Rectal smooth muscle tissue (tissue), 1 donor: ENCODE results near the gene NRP1.

Source experiments
- H3K27ac ChIP-seq: one replicate; pipeline ENCODE4 v1.7.0; 2013; ENCODE audit warnings: low read depth, low read length, inconsistent platforms
- H3K27me3 ChIP-seq: one replicate; pipeline ENCODE4 v1.7.0; 2013; ENCODE audit warnings: low read length; ENCODE audit not compliant: control insufficient read depth, insufficient read depth
- H3K36me3 ChIP-seq: one replicate; pipeline ENCODE4 v1.7.0; 2013; ENCODE audit warnings: low read length; ENCODE audit not compliant: control insufficient read depth, insufficient read depth
- H3K4me1 ChIP-seq: one replicate; pipeline ENCODE4 v1.7.0; 2013; ENCODE audit warnings: low read length; ENCODE audit not compliant: control insufficient read depth, insufficient read depth
- H3K4me3 ChIP-seq: one replicate; pipeline ENCODE4 v1.7.0; 2013; ENCODE audit warnings: low read length
- H3K9ac ChIP-seq: one replicate; pipeline ENCODE4 v1.7.0; 2013; ENCODE audit warnings: low read length

Gene NRP1

GRCh38 chr10:33330543-33331378 is 3.7 kb downstream of the NRP1 start:
- Histone ChIP-seq H3K4me3 (peak overlapping the region; percentile 83), H3K36me3 (peaks cover 3% of the 10 kb centered on the region), H3K4me1 (peaks cover 13% of the 10 kb centered on the region), H3K27ac (no peak overlapping the region), H3K9ac (no peak overlapping the region), H3K27me3 (no peaks in the 10 kb centered on the region)

DNA sequence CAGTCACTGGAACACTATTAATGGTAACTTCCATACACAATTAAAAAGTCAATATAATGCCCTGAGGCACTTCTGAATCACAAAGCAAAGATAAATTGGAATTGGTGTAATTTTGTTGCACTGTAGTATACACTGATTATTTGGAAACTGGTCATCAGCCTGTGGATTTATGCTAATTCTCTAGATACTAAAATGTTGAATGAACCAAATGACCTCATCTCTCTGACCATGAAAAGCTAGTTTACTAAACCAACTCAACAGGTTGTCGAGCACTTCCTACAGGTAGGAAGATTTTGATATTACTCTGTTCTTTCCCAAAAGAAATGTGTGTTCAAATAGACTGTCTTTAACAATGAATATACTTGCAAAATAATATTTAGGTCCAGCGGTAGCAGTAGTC is 5.3 kb downstream of the NRP1 start:
- no peak overlapping the region for H3K4me3 ChIP-seq
- no peak overlapping the region for H3K27ac ChIP-seq
- peaks cover 3% of the 10 kb centered on the region for H3K36me3 ChIP-seq
- no peak overlapping the region for H3K9ac ChIP-seq
- H3K27me3 ChIP-seq, result no peaks in the 10 kb centered on the region
- H3K4me1 ChIP-seq, result peaks cover 15% of the 10 kb centered on the region

GRCh38 chr10:33328253-33328652 is 6.2 kb downstream of the NRP1 start:
- H3K36me3 ChIP-seq, result peaks cover 3% of the 10 kb centered on the region
- no peak overlapping the region for H3K27ac ChIP-seq
- H3K4me3 ChIP-seq, result no peak overlapping the region
- no peak overlapping the region for H3K9ac ChIP-seq
- peaks cover 15% of the 10 kb centered on the region for H3K4me1 ChIP-seq
- H3K27me3 ChIP-seq, result no peaks in the 10 kb centered on the region

DNA sequence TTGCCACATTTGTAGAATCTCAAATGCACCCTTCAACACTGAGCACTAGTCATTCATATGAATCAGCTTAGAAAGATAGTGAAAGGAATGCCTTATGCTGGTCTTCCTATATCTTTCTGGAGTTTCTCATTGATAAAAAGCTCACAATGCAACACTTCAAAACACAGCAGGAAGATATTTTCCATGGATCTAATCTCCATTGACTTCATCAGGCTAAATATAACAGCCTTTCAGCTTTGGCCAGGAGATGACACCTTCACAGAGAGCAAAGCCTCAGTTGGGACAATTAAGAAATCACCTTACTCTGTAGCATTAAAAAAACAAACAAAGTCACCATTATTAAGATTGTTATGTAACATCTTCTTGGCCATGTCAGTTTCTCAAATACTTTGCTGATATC is 6.7 kb downstream of the NRP1 start:
- peaks cover 3% of the 10 kb centered on the region for H3K36me3 ChIP-seq
- H3K27ac ChIP-seq, result no peak overlapping the region
- no peak overlapping the region for H3K9ac ChIP-seq
- peaks cover 15% of the 10 kb centered on the region for H3K4me1 ChIP-seq
- no peak overlapping the region for H3K4me3 ChIP-seq
- no peaks in the 10 kb centered on the region for H3K27me3 ChIP-seq

DNA sequence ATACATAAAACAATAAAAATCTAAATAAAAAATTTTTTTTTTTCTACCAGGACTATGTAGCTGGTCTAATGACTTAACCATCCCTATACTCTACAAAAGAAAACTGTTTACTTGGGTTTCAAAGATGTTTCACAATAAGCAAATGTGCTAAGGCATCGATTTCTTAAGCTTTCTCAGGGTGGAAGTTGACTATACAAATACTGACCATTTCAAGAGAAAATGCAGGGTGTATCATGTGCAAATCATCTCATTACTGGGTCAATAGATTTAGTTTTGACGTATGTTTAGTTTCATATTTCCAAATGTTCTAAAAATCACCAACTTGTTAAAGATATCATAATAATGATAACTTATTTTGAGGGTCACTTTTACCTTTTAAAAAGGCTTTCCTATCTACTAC is 7.5 kb downstream of the NRP1 start:
- Histone ChIP-seq H3K36me3 (peaks cover 3% of the 10 kb centered on the region), H3K27ac (no peak overlapping the region), H3K4me3 (no peak overlapping the region), H3K4me1 (peaks cover 15% of the 10 kb centered on the region), H3K27me3 (no peaks in the 10 kb centered on the region), H3K9ac (no peak overlapping the region)

DNA sequence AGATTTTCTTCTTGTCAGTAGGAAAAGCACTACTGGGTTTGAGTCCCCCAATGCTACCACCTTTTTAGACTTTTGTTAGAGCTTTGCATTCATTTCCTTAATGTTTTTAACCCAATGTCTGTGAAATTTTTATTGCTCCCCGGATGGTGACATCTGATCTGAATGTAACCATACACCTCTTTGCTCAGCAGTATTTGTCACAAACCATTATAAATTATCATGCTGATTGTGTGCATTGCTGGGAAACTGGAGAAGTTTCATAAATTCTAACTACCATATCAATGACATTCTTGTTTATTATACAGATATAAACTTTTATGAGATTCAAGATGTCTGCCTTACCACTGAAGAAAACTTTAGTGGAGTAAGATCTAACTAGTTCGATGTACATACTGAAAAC is 8.5 kb downstream of the NRP1 start:
- Histone ChIP-seq H3K36me3 (peaks cover 3% of the 10 kb centered on the region), H3K27ac (no peak overlapping the region), H3K4me3 (no peak overlapping the region), H3K27me3 (no peaks in the 10 kb centered on the region), H3K4me1 (peaks cover 11% of the 10 kb centered on the region), H3K9ac (no peak overlapping the region)

GRCh38 chr10:33323721-33324120 is 10.7 kb downstream of the NRP1 start:
- Histone ChIP-seq H3K27me3 (no peaks in the 10 kb centered on the region), H3K36me3 (peaks cover 3% of the 10 kb centered on the region), H3K4me1 (peaks cover 11% of the 10 kb centered on the region), H3K9ac (no peak overlapping the region), H3K4me3 (no peak overlapping the region), H3K27ac (no peak overlapping the region)

GRCh38 chr10:33321516-33321915 is 13.0 kb downstream of the NRP1 start:
- Histone ChIP-seq H3K9ac (no peak overlapping the region), H3K27me3 (no peaks in the 10 kb centered on the region), H3K4me3 (no peak overlapping the region), H3K4me1 (peaks cover 10% of the 10 kb centered on the region), H3K27ac (no peak overlapping the region), H3K36me3 (peaks cover 2% of the 10 kb centered on the region)

DNA sequence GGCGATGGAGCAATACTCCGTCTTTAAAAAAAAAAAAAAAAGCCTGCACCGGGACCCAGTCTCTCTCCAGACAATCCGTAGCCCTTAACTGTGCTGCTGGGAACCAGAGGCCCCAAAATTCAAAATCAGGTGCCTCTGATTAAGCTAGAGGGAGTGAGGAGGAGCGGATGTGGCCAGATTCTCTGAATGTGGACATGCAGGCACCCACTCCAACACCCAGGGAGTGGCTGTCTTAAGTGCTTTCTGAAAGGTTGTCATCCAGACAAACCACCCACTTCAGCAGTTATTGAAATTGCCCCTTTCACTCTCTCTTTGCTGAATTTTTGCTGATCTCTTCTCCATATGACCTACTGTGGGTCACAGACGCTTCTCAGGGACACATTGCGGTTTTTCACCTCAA is 14.2 kb downstream of the NRP1 start:
- peaks cover 2% of the 10 kb centered on the region for H3K36me3 ChIP-seq

GRCh38 chr10:33315891-33316290 is 18.6 kb downstream of the NRP1 start:
- no peaks in the 10 kb centered on the region for H3K27me3 ChIP-seq
- peaks cover 9% of the 10 kb centered on the region for H3K4me1 ChIP-seq
- no peak overlapping the region for H3K9ac ChIP-seq
- H3K36me3 ChIP-seq, result peaks cover 2% of the 10 kb centered on the region
- H3K4me3 ChIP-seq, result no peak overlapping the region
- no peak overlapping the region for H3K27ac ChIP-seq

More for the DNA sequence above, 14.2 kb downstream of the NRP1 start:
- Histone ChIP-seq H3K27ac (no peak overlapping the region), H3K9ac (no peak overlapping the region), H3K27me3 (no peaks in the 10 kb centered on the region), H3K4me1 (peaks cover 2% of the 10 kb centered on the region), H3K4me3 (no peak overlapping the region)

DNA sequence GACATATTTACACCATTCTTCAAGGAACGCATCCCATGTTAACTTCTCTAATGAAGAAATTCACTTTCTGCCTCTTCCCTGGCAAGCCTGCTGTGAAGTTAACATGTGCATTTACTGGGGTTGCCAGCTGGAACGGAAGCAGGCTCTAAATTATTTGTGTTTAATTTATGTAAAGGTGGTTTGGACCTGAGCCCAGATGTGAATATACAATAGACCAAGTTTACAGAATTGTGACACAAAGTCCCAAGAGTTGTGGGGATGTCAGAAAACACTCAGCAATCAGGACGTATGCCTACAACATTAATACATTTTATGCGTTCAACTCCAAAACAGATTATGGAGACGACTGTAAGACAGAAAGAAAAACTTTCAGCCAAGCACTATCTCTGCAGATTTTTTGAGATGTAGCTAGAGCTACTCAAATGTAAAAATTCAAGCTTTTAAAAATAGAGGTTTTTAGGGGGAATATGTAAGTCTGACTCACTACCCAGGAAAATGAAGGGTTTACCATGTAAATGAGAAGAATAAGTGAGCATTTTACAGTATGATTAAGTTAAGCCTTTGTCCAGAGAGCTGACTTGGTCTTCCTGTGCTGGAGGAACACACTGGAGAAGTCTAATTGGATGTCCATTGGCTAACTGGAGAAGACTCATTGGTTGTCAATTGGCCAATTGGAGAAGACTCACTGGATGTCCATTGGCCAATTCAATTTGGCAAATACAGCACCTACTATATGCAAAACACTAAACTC is 19.5 kb downstream of the NRP1 start:
- no peak overlapping the region for H3K27ac ChIP-seq
- H3K36me3 ChIP-seq, result peaks cover 2% of the 10 kb centered on the region
- no peak overlapping the region for H3K9ac ChIP-seq
- no peaks in the 10 kb centered on the region for H3K27me3 ChIP-seq
- H3K4me3 ChIP-seq, result no peak overlapping the region
- H3K4me1 ChIP-seq, result peaks cover 9% of the 10 kb centered on the region

DNA sequence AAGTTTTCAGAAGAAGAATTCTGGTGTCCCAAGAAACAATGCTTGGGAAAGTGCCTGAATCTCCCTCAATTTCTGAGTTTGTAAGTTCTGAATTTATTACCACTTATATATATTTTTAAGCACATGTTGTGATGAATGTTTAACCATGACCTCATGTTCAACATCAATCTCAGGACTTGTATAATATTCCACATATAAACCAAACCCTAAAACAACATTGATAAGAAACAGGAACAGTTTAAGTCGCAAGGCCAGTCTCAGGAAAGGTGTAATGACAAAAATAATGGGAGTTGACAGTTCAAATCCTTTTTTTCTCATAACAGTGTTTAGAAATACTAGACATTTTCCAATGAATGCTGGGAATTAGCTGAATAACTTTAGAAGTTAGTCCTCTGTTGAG is 22.8 kb downstream of the NRP1 start:
- no peak overlapping the region for H3K4me3 ChIP-seq
- H3K27me3 ChIP-seq, result no peaks in the 10 kb centered on the region
- H3K36me3 ChIP-seq, result no peaks in the 10 kb centered on the region
- no peak overlapping the region for H3K27ac ChIP-seq
- H3K4me1 ChIP-seq, result peaks cover 14% of the 10 kb centered on the region
- H3K9ac ChIP-seq, result no peak overlapping the region
